Articular chondrocyte of knee joint (primary cell): ENCODE data around the gene S100B. TPM values are rescaled to one million over a fixed set of nuclear protein-coding genes. Genes with fewer than 3 reads are reported as not detected.

Experiments
- total RNA-seq: library from RNA; depleted of rRNA; stranded (reverse); fragments of >200 nt; gene quantifications from 2 replicates; pipeline ENCODE4 v1.2.3, GENCODE V29; 2012

S100B gene
- 8.5 and 28.0 TPM in 2 replicates for total RNA-seq

DNA sequence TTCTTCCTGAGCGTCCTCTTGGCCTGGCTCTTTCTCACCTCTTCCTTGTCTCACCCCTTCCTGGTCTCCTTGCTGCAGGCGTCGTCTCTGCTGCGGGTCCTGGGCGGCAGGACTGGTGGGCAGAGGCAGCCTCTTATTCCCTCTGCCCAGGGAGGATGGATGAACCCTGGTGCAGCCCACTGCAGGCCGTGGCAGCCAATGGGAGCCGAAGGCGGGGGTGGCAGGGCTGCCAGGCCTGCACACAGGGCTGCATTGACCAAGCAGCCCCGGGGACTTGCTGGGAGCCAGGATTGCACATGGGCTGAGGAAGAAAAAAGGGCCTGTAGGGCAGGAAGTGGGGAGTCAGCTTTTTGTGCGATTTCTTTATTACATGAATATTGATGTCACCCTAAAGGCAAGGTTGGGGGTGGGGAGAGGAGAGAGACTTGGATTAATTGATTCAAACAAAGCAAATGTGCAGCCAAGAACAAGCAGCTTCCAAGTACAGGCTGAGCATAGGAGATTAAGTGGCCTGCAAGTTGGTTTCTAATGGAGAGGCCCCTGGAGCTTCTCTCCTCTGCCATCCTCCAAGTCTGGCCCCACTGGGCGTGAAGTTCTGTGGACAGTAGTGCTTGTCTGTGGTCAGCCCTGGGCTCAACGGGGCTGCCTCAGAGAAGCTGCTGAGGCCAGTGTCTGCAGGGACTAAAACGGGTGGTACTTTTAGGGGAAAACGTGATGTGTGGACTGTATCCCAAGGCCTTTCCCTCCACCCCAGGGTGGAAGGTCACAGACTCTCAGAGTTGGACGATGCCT lies at the start of gene S100B:
Gene S100B (minus strand): TSS at position 108 of the 792 bp plus-strand sequence. CDS start 2,667 bp downstream, outside the sequence.

GRCh38 chr21:46635324-46636180 lies 30.7 kb upstream of the S100B start, which contains the start of gene PRMT2:
TSS of gene PRMT2 (plus strand) at chr21:46635674. CDS start at chr21:46636952, 1,278 bp downstream.

Other genes starting within 250 kb of the S100B start
- 29.8 and 30.8 TPM in 2 replicates for gene DIP2A, start 146.2 kb downstream of the S100B start, total RNA-seq
- gene PRMT2, start 30.6 kb upstream of the S100B start, total RNA-seq: 93.8 and 103 TPM in 2 replicates